GM12878 (cell line): ENCODE measurements around the gene ZNF202.

Source experiments
- BACH1 ChIP-seq: fragments of 450-650 bp; IDR thresholded peaks from 2 replicates; pipeline ENCODE4 v1.6.1; 2017; ENCODE audit warnings: mild to moderate bottlenecking, borderline replicate concordance
- EZH2 ChIP-seq: IDR thresholded peaks from 2 replicates; pipeline ENCODE4 v1.6.1; 2012; ENCODE audit warnings: low read depth, mild to moderate bottlenecking, control low read depth, inconsistent platforms, low read length, borderline replicate concordance; ENCODE audit not compliant: control insufficient read depth
- FOXM1 ChIP-seq: IDR thresholded peaks from 2 replicates; pipeline ENCODE4 v1.6.1; 2012; ENCODE audit warnings: low read depth, mild to moderate bottlenecking, inconsistent platforms, low read length, moderate library complexity
- HDAC2 ChIP-seq: fragments of 200-600 bp; sonication (generic); IDR thresholded peaks from 2 replicates; pipeline ENCODE4 v1.6.1; 2017
- NRF1 ChIP-seq: conservative IDR thresholded peaks from 2 replicates; pipeline ENCODE4 v1.6.1; 2011; ENCODE audit warnings: mild to moderate bottlenecking, low read depth, low read length, improper control_type of control experiment
- POLR2A ChIP-seq: IDR thresholded peaks from 2 replicates; pipeline ENCODE4 v1.6.1; 2011; ENCODE audit warnings: low read depth, mild to moderate bottlenecking, low read length
- POLR2AphosphoS5 ChIP-seq: IDR thresholded peaks from 2 replicates; pipeline ENCODE4 v1.6.1; 2011; ENCODE audit warnings: mild to moderate bottlenecking, low read length, inconsistent platforms
- RAD21 ChIP-seq: IDR thresholded peaks from 2 replicates; pipeline ENCODE4 v1.6.1; 2011; ENCODE audit warnings: mild to moderate bottlenecking, low read depth, low read length, moderate library complexity; ENCODE audit not compliant: insufficient read depth
- SIN3A ChIP-seq: IDR thresholded peaks from 2 replicates; pipeline ENCODE4 v1.6.1; 2012; ENCODE audit warnings: low read depth, low read length, improper control_type of control experiment
- ZZZ3 ChIP-seq: IDR thresholded peaks from 2 replicates; pipeline ENCODE4 v1.6.1; 2011; ENCODE audit warnings: low read depth; ENCODE audit not compliant: control insufficient read depth, insufficient read length
- TF ChIP-seq, protein P1 (sequence below), 3 experiments: IDR thresholded peaks in 2 of 3; conservative IDR thresholded peaks in 1 of 3; 2 replicates each; pipeline ENCODE4 v1.5.1; 2011; ENCODE audit warnings: low read depth in 3 of 3, low read length in 3 of 3, mild to moderate bottlenecking in 3 of 3, control low read depth in 2 of 3, moderate library complexity in 2 of 3, inconsistent platforms in 1 of 3, mixed read lengths in 1 of 3; ENCODE audit not compliant: control insufficient read depth in 2 of 3, insufficient read depth in 1 of 3; ENCODE audit errors: extremely low read depth in 1 of 3
- TF ChIP-seq, protein P2 (sequence below): fragments of 450-650 bp; IDR thresholded peaks from 2 replicates; pipeline ENCODE4 v1.6.1; 2016; ENCODE audit warnings: mild to moderate bottlenecking
- TF ChIP-seq, protein P3 (sequence below): IDR thresholded peaks from 2 replicates; pipeline ENCODE4 v1.6.1; 2011; ENCODE audit warnings: mild to moderate bottlenecking, low read depth, low read length, moderate library complexity; ENCODE audit not compliant: insufficient replicate concordance

DNA sequence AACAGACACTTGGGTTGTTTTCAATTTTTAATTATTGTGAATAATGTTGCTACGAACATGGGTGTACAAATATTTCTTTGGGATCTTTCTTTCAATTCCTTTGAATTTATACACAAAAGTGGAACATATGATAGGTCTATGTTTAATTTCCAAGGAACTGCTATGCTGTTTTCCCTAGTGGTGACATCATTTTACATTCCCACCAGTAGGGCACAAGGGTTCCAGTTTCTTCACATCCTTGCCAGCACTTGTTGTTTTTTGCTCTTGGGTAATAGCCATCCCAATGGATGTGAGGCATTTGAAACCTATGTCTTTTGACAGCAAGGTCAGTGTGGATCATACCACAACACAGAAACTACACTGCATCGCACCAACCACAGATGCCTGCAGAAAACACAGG, 45.3 kb downstream of the ZNF202 start:
- no peak for TF ChIP-seq RAD21
- TF ChIP-seq, protein P1, sequence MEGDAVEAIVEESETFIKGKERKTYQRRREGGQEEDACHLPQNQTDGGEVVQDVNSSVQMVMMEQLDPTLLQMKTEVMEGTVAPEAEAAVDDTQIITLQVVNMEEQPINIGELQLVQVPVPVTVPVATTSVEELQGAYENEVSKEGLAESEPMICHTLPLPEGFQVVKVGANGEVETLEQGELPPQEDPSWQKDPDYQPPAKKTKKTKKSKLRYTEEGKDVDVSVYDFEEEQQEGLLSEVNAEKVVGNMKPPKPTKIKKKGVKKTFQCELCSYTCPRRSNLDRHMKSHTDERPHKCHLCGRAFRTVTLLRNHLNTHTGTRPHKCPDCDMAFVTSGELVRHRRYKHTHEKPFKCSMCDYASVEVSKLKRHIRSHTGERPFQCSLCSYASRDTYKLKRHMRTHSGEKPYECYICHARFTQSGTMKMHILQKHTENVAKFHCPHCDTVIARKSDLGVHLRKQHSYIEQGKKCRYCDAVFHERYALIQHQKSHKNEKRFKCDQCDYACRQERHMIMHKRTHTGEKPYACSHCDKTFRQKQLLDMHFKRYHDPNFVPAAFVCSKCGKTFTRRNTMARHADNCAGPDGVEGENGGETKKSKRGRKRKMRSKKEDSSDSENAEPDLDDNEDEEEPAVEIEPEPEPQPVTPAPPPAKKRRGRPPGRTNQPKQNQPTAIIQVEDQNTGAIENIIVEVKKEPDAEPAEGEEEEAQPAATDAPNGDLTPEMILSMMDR (IDR thresholded peaks at IDR 0.05 in 2 of 3, conservative IDR thresholded peaks at IDR 0.05 in 1 of 3; ENCODE audit: control insufficient read depth in 2 of 3, extremely low read depth in 1 of 3, insufficient read depth in 1 of 3, low read depth in 3 of 3, low read length in 3 of 3), result no peak
- no peak for TF ChIP-seq ZZZ3
- TF ChIP-seq NRF1, result no peak
- TF ChIP-seq BACH1, result no peak
- TF ChIP-seq, protein P2, sequence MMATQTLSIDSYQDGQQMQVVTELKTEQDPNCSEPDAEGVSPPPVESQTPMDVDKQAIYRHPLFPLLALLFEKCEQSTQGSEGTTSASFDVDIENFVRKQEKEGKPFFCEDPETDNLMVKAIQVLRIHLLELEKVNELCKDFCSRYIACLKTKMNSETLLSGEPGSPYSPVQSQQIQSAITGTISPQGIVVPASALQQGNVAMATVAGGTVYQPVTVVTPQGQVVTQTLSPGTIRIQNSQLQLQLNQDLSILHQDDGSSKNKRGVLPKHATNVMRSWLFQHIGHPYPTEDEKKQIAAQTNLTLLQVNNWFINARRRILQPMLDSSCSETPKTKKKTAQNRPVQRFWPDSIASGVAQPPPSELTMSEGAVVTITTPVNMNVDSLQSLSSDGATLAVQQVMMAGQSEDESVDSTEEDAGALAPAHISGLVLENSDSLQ, result no peak
- TF ChIP-seq HDAC2, result no peak
- TF ChIP-seq FOXM1, result no peak
- no peak for TF ChIP-seq POLR2A
- no peak for TF ChIP-seq EZH2
- TF ChIP-seq, protein P3, sequence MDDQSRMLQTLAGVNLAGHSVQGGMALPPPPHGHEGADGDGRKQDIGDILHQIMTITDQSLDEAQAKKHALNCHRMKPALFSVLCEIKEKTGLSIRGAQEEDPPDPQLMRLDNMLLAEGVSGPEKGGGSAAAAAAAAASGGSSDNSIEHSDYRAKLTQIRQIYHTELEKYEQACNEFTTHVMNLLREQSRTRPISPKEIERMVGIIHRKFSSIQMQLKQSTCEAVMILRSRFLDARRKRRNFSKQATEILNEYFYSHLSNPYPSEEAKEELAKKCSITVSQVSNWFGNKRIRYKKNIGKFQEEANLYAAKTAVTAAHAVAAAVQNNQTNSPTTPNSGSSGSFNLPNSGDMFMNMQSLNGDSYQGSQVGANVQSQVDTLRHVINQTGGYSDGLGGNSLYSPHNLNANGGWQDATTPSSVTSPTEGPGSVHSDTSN, result no peak
- no peak for TF ChIP-seq SIN3A
- no peak for TF ChIP-seq POLR2AphosphoS5
